Gastroesophageal sphincter (tissue), 4 donors: Measurements from ENCODE around the gene RASGRP3. TPM values are rescaled to one million over a fixed set of nuclear protein-coding genes. Genes with fewer than 3 reads are reported as not detected.

Experiments
- ATAC-seq: fragments of 150-250 bp; one replicate; pipeline ENCODE4 v1.9.1; 2016; ENCODE audit warnings: mild to moderate bottlenecking, moderate library complexity
- H3K27ac ChIP-seq, 4 donors: fragments of 200-600 bp; sonication (generic) in 3 of 4; 1 replicate in 3 of 4; 2 replicates in 1 of 4; pipeline ENCODE4 v1.5.1; 2016 to 2019
- H3K27me3 ChIP-seq: fragments of 200-600 bp; sonication (generic); one replicate; pipeline ENCODE4 v1.5.1; 2019
- H3K36me3 ChIP-seq, 2 donors: fragments of 200-600 bp; sonication (generic); one replicate each; pipeline ENCODE4 v1.5.1; 2019; ENCODE audit warnings: control low read depth in 1 of 2
- H3K4me1 ChIP-seq, 3 donors: fragments of 200-600 bp; sonication (generic); 1 replicate in 2 of 3; 2 replicates in 1 of 3; pipeline ENCODE4 v1.5.1; 2016 to 2019; ENCODE audit warnings: control low read depth in 2 of 3
- H3K4me3 ChIP-seq, 2 donors: fragments of 200-600 bp; sonication (generic); one replicate each; pipeline ENCODE4 v1.5.1; 2019; ENCODE audit warnings: mild to moderate bottlenecking in 1 of 2, moderate library complexity in 1 of 2
- H3K9me3 ChIP-seq, 3 donors: fragments of 200-600 bp; sonication (generic); one replicate each; pipeline ENCODE4 v1.5.1; 2017 to 2019; ENCODE audit warnings: control low read depth in 2 of 3
- CTCF ChIP-seq, 4 experiments: fragments of 200-600 bp in 2 of 4; fragments of 450-650 bp in 2 of 4; sonication (generic) in 1 of 4; IDR thresholded peaks; one replicate each; pipeline ENCODE4 v1.5.1; 2017 to 2019; ENCODE audit warnings: antibody characterized with exemption in 4 of 4, mild to moderate bottlenecking in 2 of 4, moderate library complexity in 2 of 4
- EP300 ChIP-seq: sonication (generic); formaldehyde crosslinking; IDR thresholded peaks from one replicate; pipeline ENCODE4 v1.6.1; 2017; ENCODE audit warnings: antibody characterized with exemption, mild to moderate bottlenecking
- POLR2A ChIP-seq, 2 donors: fragments of 450-650 bp; IDR thresholded peaks; one replicate each; pipeline ENCODE4 v1.6.1; 2017; ENCODE audit warnings: antibody characterized with exemption in 2 of 2, mild to moderate bottlenecking in 2 of 2, moderate library complexity in 1 of 2
- POLR2AphosphoS5 ChIP-seq: sonication (generic); formaldehyde crosslinking; IDR thresholded peaks from one replicate; pipeline ENCODE4 v1.6.1; 2017; ENCODE audit warnings: antibody characterized with exemption
- WGBS, 2 donors: methylation state at CpG; one replicate each; pipeline ENCODE4 v1.1.5; 2018; ENCODE audit warnings: low coverage in 1 of 2; 5-methylcytosine and 5-hydroxymethylcytosine counted together
- total RNA-seq, 4 donors: library from RNA; depleted of rRNA; stranded (reverse); fragments of >200 nt; gene quantifications; one replicate each; pipeline ENCODE4 v1.1.0, GENCODE V29; 2016

Gene RASGRP3
- total RNA-seq, 4 donors from 2014 or later: 2.6 to 23.3 (median 8.3) TPM

GRCh38 chr2:33505966-33506365 is 29.5 kb downstream of the RASGRP3 start:
- Histone ChIP-seq H3K36me3 (no peaks in the 10 kb centered on the region), H3K27ac (no peak overlapping the region), H3K9me3 (no peaks in the 10 kb centered on the region), H3K27me3 (no peaks in the 10 kb centered on the region), H3K4me3 (no peak overlapping the region), H3K4me1 (peaks cover 0 to 14% (median 0%) of the 10 kb centered on the region in 3 donors)
- ATAC-seq: no peak
- TF ChIP-seq CTCF (IDR thresholded peaks at IDR 0.05) (no peak), POLR2A (IDR thresholded peaks at IDR 0.05) (no peak)
- 92 to 100% methylated on average over 1 of the region's 1 CpG for WGBS, 2 donors

DNA sequence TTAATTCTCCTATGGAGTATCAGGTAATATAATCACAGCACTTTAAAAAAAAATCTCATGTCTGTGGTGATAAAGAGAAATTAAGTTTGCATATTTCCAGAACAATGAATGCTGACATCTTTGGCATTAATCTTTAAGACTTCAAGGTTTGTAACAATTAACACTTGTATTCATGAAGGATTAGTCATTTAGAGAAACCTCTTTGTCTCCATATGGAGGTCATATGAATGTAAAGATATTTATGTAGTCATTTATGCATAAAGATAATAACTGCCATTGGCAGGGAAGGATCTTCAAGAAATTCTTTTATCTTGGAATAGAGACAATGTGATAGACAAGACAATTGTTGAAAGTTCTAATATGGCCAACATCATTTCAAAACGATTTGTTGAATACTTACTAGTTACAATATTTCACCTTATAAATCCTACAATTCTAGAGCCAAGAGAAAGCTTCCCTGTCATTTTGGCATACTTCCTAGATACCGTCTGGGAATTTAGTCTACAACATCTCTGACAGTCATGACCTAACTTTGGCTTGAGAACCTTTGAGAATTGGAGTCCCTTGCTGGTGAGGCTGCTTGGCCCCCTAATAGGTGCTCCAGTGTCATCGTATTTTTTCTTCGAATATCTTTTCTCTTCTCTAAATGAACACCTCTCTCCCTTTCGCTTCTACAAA is 33.6 kb downstream of the RASGRP3 start:
- H3K36me3 ChIP-seq: no peaks in the 10 kb centered on the region
- TF ChIP-seq POLR2A (IDR thresholded peaks at IDR 0.05) (no peak), EP300 (no peak), POLR2AphosphoS5 (no peak), CTCF (IDR thresholded peaks at IDR 0.05) (no peak)
- 46 to 57% methylated on average over 5 of the region's 5 CpGs for WGBS, 2 donors
- no peak for ATAC-seq
- H3K4me1 ChIP-seq: peaks cover 0 to 16% (median 0%) of the 10 kb centered on the region in 3 donors
- H3K9me3 ChIP-seq: no peaks in the 10 kb centered on the region
- H3K27me3 ChIP-seq: no peaks in the 10 kb centered on the region
- peak overlapping the region; percentile 21 to 62 (median 36) for H3K27ac ChIP-seq
- no peak overlapping the region for H3K4me3 ChIP-seq

DNA sequence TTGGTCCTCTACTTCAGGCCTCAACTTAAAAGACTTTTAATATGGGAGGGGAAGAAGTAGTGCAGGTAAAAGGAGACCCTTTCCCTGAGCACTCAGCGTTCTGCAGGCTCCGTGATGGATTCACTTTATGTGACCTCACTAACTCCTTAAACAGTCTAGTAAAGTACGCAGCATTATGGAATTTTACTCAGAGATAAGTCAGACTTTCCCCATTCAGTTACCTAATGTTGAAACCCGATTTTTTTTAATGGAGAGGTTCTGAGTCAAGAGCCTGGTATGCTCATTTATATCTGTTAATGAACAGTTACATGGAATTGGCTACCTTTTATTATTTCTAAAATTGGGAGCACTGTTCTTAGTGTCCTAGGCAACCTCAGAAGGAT is 34.1 kb downstream of the RASGRP3 start:
- Histone ChIP-seq H3K4me3 (no peak overlapping the region), H3K9me3 (no peaks in the 10 kb centered on the region), H3K36me3 (no peaks in the 10 kb centered on the region), H3K27me3 (no peaks in the 10 kb centered on the region), H3K4me1 (peaks cover 0 to 16% (median 0%) of the 10 kb centered on the region in 3 donors), H3K27ac (peak overlapping the region; percentile 21 to 62 (median 36))
- TF ChIP-seq POLR2A (IDR thresholded peaks at IDR 0.05) (no peak), CTCF (IDR thresholded peaks at IDR 0.05) (no peak), EP300 (no peak), POLR2AphosphoS5 (no peak)
- ATAC-seq: peak; percentile 62
- 18 to 29% methylated on average over 4 of the region's 4 CpGs for WGBS, 2 donors

- Histone ChIP-seq H3K4me3 (no peak overlapping the region), H3K27ac (peak overlapping the region in 2 of 4 donors; percentile 22 to 62), H3K4me1 (peaks cover 0 to 16% (median 0%) of the 10 kb centered on the region in 3 donors), H3K9me3 (no peaks in the 10 kb centered on the region), H3K36me3 (peaks cover 0 to 4% of the 10 kb centered on the region in 2 donors), H3K27me3 (no peaks in the 10 kb centered on the region)
- TF ChIP-seq POLR2A (IDR thresholded peaks at IDR 0.05): no peak
- TF ChIP-seq POLR2AphosphoS5: no peak
- no peak for TF ChIP-seq EP300
- TF ChIP-seq CTCF (IDR thresholded peaks at IDR 0.05): no peak
- ATAC-seq: no peak
- 67 to 100% methylated on average over 1 of the region's 1 CpG for WGBS, 2 donors
These were observed 34.7 kb downstream of the RASGRP3 start for GRCh38 chr2:33511141-33511540.

GRCh38 chr2:33512112-33512511 is 35.7 kb downstream of the RASGRP3 start:
- H3K27me3 ChIP-seq: no peaks in the 10 kb centered on the region
- no peak overlapping the region for H3K27ac ChIP-seq
- peaks cover 0 to 16% (median 0%) of the 10 kb centered on the region in 3 donors for H3K4me1 ChIP-seq
- no peak for ATAC-seq
- H3K36me3 ChIP-seq: peaks cover 0 to 4% of the 10 kb centered on the region in 2 donors
- WGBS, 2 donors: 81 to 99% methylated on average over 5 of the region's 5 CpGs
- TF ChIP-seq POLR2A (IDR thresholded peaks at IDR 0.05): no peak
- no peak for TF ChIP-seq POLR2AphosphoS5
- no peak for TF ChIP-seq CTCF (IDR thresholded peaks at IDR 0.05)
- no peak for TF ChIP-seq EP300
- no peaks in the 10 kb centered on the region for H3K9me3 ChIP-seq
- H3K4me3 ChIP-seq: no peak overlapping the region
